Fibroblast of lung (primary cell): ENCODE results near the gene FGF14.

Source experiments
- EZH2 ChIP-seq: IDR thresholded peaks from 2 replicates; pipeline ENCODE4 v1.5.1; 2012; ENCODE audit warnings: low read length, control low read depth, mild to moderate bottlenecking; ENCODE audit errors: missing control alignments
- TF ChIP-seq, protein P1 (sequence below), 2 donors: IDR thresholded peaks in 1 of 2; conservative IDR thresholded peaks in 1 of 2; 1 replicate in 1 of 2; 2 replicates in 1 of 2; pipeline ENCODE4 v1.5.1; 2011 to 2012; ENCODE audit warnings: low read length in 2 of 2, control low read depth in 1 of 2, inconsistent platforms in 1 of 2, low read depth in 1 of 2, mild to moderate bottlenecking in 1 of 2

DNA sequence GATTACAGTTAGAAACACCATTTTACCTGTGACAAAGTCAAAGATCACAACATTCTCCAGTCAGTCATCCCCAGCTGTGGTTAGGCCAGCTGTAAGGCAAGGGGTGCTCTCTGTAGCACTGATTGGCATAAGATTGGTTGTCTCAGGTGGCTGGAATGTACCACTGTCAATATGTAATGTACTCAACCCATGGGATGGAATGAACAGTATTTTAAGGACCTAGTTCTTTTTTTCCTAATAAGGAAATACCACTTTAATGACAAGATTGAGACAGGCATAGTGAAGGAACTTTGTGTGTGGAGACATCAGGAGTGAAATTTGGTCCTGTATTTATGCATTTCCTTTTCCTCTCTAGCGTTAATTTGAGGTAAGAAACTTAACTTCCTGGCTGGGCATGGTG is 638.7 kb downstream of the FGF14 start:
- TF ChIP-seq, protein P1, sequence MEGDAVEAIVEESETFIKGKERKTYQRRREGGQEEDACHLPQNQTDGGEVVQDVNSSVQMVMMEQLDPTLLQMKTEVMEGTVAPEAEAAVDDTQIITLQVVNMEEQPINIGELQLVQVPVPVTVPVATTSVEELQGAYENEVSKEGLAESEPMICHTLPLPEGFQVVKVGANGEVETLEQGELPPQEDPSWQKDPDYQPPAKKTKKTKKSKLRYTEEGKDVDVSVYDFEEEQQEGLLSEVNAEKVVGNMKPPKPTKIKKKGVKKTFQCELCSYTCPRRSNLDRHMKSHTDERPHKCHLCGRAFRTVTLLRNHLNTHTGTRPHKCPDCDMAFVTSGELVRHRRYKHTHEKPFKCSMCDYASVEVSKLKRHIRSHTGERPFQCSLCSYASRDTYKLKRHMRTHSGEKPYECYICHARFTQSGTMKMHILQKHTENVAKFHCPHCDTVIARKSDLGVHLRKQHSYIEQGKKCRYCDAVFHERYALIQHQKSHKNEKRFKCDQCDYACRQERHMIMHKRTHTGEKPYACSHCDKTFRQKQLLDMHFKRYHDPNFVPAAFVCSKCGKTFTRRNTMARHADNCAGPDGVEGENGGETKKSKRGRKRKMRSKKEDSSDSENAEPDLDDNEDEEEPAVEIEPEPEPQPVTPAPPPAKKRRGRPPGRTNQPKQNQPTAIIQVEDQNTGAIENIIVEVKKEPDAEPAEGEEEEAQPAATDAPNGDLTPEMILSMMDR (conservative IDR thresholded peaks at IDR 0.05 in 1 of 2, IDR thresholded peaks at IDR 0.05 in 1 of 2; ENCODE audit: low read depth in 1 of 2, low read length in 2 of 2) = no peak
- no peak for TF ChIP-seq EZH2
